Sigmoid colon (tissue), 7 donors: ENCODE data around the gene VSIG10L. TPM values are rescaled to one million over a fixed set of nuclear protein-coding genes. Genes with fewer than 3 reads are reported as not detected.

Source experiments
- DNase-seq: peaks from one replicate; pipeline ENCODE4 v3.0.0-alpha.2; 2019
- H3K27ac ChIP-seq, 4 donors: fragments of 200-600 bp; sonication (generic); one replicate each; pipeline ENCODE4 v1.5.1; 2016 to 2019; ENCODE audit warnings: mild to moderate bottlenecking in 1 of 4
- H3K27me3 ChIP-seq, 3 donors: fragments of 200-600 bp; sonication (generic); one replicate each; pipeline ENCODE4 v1.5.1; 2019; ENCODE audit warnings: mild to moderate bottlenecking in 1 of 3
- H3K36me3 ChIP-seq, 4 donors: fragments of 200-600 bp; sonication (generic); one replicate each; pipeline ENCODE4 v1.5.1; 2016 to 2019
- H3K4me1 ChIP-seq, 4 donors: fragments of 200-600 bp; sonication (generic); one replicate each; pipeline ENCODE4 v1.5.1; 2017 to 2019
- H3K4me3 ChIP-seq, 4 donors: fragments of 200-600 bp; sonication (generic); one replicate each; pipeline ENCODE4 v1.5.1; 2017 to 2019; ENCODE audit warnings: mild to moderate bottlenecking in 2 of 4, moderate library complexity in 1 of 4
- H3K9me3 ChIP-seq, 4 donors: fragments of 200-600 bp in 3 of 4; sonication (generic) in 3 of 4; one replicate each; pipeline versions ENCODE4 v1.5.1 to v1.6.1; 2013 to 2019
- CTCF ChIP-seq, 4 experiments: fragments of 450-650 bp in 3 of 4; fragments of 200-600 bp in 1 of 4; IDR thresholded peaks; one replicate each; pipeline ENCODE4 v1.5.1; 2016 to 2019; ENCODE audit warnings: antibody characterized with exemption in 4 of 4, mild to moderate bottlenecking in 3 of 4, moderate library complexity in 2 of 4
- EP300 ChIP-seq, 4 donors: sonication (generic); formaldehyde crosslinking; IDR thresholded peaks; one replicate each; pipeline ENCODE4 v1.6.1; 2017; ENCODE audit warnings: antibody characterized with exemption in 4 of 4
- POLR2A ChIP-seq, 2 donors: fragments of 450-650 bp; IDR thresholded peaks; one replicate each; pipeline ENCODE4 v1.6.1; 2016; ENCODE audit warnings: antibody characterized with exemption in 2 of 2, mild to moderate bottlenecking in 2 of 2, moderate library complexity in 2 of 2
- POLR2AphosphoS5 ChIP-seq, 4 donors: sonication (generic); formaldehyde crosslinking; IDR thresholded peaks; one replicate each; pipeline ENCODE4 v1.6.1; 2017; ENCODE audit warnings: antibody characterized with exemption in 4 of 4
- WGBS, 2 donors: extraction: QIAGEN DNeasy Blood & Tissue Kit; methylation state at CpG; one replicate each; pipeline ENCODE4 v1.1.7; 2013; 5-methylcytosine and 5-hydroxymethylcytosine counted together
- intact Hi-C: fragments of 100-400 bp; cut with DNase I; formaldehyde crosslinking; loops from one replicate; pipeline ENCODE4 v1.15.1; 2023
- polyA plus RNA-seq, 3 donors: library from polyadenylated mRNA; stranded (reverse); fragments of 200-250 nt; gene quantifications; one replicate each; pipeline ENCODE4 v1.2.3, GENCODE V29; 2013
- total RNA-seq, 4 donors: library from RNA; depleted of rRNA; stranded (reverse); fragments of >200 nt; gene quantifications; one replicate each; pipeline ENCODE4 v1.1.0, GENCODE V29; 2016
- donor health status: healthy with polysubstance abuse.
- donor health status: Bipolar disorder and iron deficiency.
- donor health status: healthy.

Gene VSIG10L
- total and polyA plus RNA-seq, 7 donors = 0.55 to 2.1 (median 1.2) TPM

- intact Hi-C loops = no loop called here
- H3K4me3 ChIP-seq = no peak overlapping the region
- H3K4me1 ChIP-seq = no peaks in the 10 kb centered on the region
- WGBS, 2 donors = 66 to 78% methylated on average over 23 of the region's 23 CpGs
- no peak overlapping the region for H3K27ac ChIP-seq
- TF ChIP-seq POLR2AphosphoS5 (IDR thresholded peaks at IDR 0.05) = no peak
- TF ChIP-seq CTCF (IDR thresholded peaks at IDR 0.05) = no peak
- TF ChIP-seq POLR2A (IDR thresholded peaks at IDR 0.05) = no peak
- TF ChIP-seq EP300 (IDR thresholded peaks at IDR 0.05) = no peak
- H3K36me3 ChIP-seq = no peaks in the 10 kb centered on the region
- peaks cover 0 to 2% (median 0%) of the 10 kb centered on the region in 4 donors for H3K9me3 ChIP-seq
- no peak for DNase-seq
- H3K27me3 ChIP-seq = peaks cover 0 to 36% (median 20%) of the 10 kb centered on the region in 3 donors
These were observed 47.5 kb downstream of the VSIG10L start for GRCh38 chr19:51294211-51294976.

GRCh38 chr19:51293571-51294210 lies 48.2 kb downstream of the VSIG10L start:
- WGBS, 2 donors = 67 to 77% methylated on average over 14 of the region's 14 CpGs
- no peak for TF ChIP-seq EP300 (IDR thresholded peaks at IDR 0.05)
- no peak for TF ChIP-seq POLR2A (IDR thresholded peaks at IDR 0.05)
- no peak for TF ChIP-seq POLR2AphosphoS5 (IDR thresholded peaks at IDR 0.05)
- Histone ChIP-seq H3K4me1 (no peaks in the 10 kb centered on the region), H3K36me3 (no peaks in the 10 kb centered on the region), H3K9me3 (peaks cover 0 to 2% (median 0%) of the 10 kb centered on the region in 4 donors), H3K4me3 (no peak overlapping the region), H3K27me3 (peaks cover 0 to 36% (median 20%) of the 10 kb centered on the region in 3 donors), H3K27ac (no peak overlapping the region)
- intact Hi-C loops = no loop called here
- no peak for DNase-seq

- 45 to 46% methylated on average over 11 of the region's 11 CpGs for WGBS, 2 donors
- H3K9me3 ChIP-seq = peaks cover 0 to 2% (median 0%) of the 10 kb centered on the region in 4 donors
- peaks cover 0 to 36% (median 20%) of the 10 kb centered on the region in 3 donors for H3K27me3 ChIP-seq
- no peak overlapping the region for H3K27ac ChIP-seq
- no peak overlapping the region for H3K4me3 ChIP-seq
- intact Hi-C loops = no loop called here
- TF ChIP-seq POLR2AphosphoS5 (IDR thresholded peaks at IDR 0.05) (no peak), POLR2A (IDR thresholded peaks at IDR 0.05) (no peak), CTCF (IDR thresholded peaks at IDR 0.05) (no peak), EP300 (IDR thresholded peaks at IDR 0.05) (no peak)
- no peak for DNase-seq
- no peaks in the 10 kb centered on the region for H3K36me3 ChIP-seq
- H3K4me1 ChIP-seq = no peaks in the 10 kb centered on the region
These were observed 49.0 kb downstream of the VSIG10L start for GRCh38 chr19:51292971-51293370.

- H3K9me3 ChIP-seq = peaks cover 0 to 4% (median 0%) of the 10 kb centered on the region in 4 donors
- peaks cover 0 to 17% (median 12%) of the 10 kb centered on the region in 3 donors for H3K27me3 ChIP-seq
- no peak overlapping the region for H3K27ac ChIP-seq
- intact Hi-C loops = no loop called here
- no peak for DNase-seq
- H3K36me3 ChIP-seq = no peaks in the 10 kb centered on the region
- no peak overlapping the region for H3K4me3 ChIP-seq
- H3K4me1 ChIP-seq = no peaks in the 10 kb centered on the region
- no peak for TF ChIP-seq POLR2AphosphoS5 (IDR thresholded peaks at IDR 0.05)
- WGBS, 2 donors = 71 to 91% methylated on average over 1 of the region's 1 CpG
These were observed 52.3 kb downstream of the VSIG10L start for GRCh38 chr19:51289635-51290034.

GRCh38 chr19:51285682-51286081 lies 56.3 kb downstream of the VSIG10L start:
- H3K9me3 ChIP-seq = peaks cover 0 to 2% (median 0%) of the 10 kb centered on the region in 4 donors
- intact Hi-C loops = no loop called here
- no peaks in the 10 kb centered on the region for H3K36me3 ChIP-seq
- no peak overlapping the region for H3K27ac ChIP-seq
- H3K27me3 ChIP-seq = peaks cover 0 to 4% (median 0%) of the 10 kb centered on the region in 3 donors
- TF ChIP-seq EP300 (IDR thresholded peaks at IDR 0.05) = no peak
- no peak for TF ChIP-seq POLR2AphosphoS5 (IDR thresholded peaks at IDR 0.05)
- no peak for TF ChIP-seq CTCF (IDR thresholded peaks at IDR 0.05)
- TF ChIP-seq POLR2A (IDR thresholded peaks at IDR 0.05) = no peak
- H3K4me1 ChIP-seq = no peaks in the 10 kb centered on the region
- no peak overlapping the region for H3K4me3 ChIP-seq
- WGBS, 2 donors = 64 to 88% methylated on average over 3 of the region's 3 CpGs
- DNase-seq = no peak
